ENCODE results near the gene NKAIN2. TPM values are rescaled to one million over a fixed set of nuclear protein-coding genes. Genes with fewer than 3 reads are reported as not detected.

The NKAIN2 gene
- total and polyA plus RNA-seq, 12 donors, result 0.07 to 3.0 (median 0.28) TPM; not detected in 1

DNA sequence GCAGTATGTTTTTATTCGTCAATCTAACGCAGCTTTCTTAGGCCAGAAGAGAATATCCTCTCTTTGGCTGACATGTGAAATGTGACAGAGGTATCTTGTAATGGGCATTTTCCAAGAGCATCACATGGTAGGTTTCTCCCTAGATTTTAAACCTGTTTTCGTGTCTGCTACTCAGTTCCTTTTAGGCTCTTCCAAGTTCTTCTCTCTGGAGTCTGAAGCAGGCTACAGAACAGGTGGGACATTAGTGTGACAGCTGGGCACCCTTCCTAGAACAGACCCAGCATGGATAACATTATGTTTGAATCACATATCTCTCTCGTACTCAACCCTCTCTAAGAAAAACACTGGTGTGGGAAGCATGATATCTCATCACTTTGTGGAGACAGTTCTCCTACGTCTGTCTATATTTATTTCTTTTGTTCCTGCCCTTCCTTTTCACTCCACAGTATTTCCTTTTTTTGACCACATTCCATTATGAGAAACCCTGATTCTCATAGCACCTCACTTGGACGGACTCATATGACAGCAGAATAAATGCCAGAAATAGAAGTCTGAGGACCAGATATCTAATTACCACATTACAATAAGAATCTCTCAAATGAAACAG, 263.4 kb downstream of the NKAIN2 start:
- TF ChIP-seq, protein P1, sequence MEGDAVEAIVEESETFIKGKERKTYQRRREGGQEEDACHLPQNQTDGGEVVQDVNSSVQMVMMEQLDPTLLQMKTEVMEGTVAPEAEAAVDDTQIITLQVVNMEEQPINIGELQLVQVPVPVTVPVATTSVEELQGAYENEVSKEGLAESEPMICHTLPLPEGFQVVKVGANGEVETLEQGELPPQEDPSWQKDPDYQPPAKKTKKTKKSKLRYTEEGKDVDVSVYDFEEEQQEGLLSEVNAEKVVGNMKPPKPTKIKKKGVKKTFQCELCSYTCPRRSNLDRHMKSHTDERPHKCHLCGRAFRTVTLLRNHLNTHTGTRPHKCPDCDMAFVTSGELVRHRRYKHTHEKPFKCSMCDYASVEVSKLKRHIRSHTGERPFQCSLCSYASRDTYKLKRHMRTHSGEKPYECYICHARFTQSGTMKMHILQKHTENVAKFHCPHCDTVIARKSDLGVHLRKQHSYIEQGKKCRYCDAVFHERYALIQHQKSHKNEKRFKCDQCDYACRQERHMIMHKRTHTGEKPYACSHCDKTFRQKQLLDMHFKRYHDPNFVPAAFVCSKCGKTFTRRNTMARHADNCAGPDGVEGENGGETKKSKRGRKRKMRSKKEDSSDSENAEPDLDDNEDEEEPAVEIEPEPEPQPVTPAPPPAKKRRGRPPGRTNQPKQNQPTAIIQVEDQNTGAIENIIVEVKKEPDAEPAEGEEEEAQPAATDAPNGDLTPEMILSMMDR (IDR thresholded peaks at IDR 0.05), result no peak
- DNase-seq (no peak), ATAC-seq (no peak)
- no peaks in the 10 kb centered on the region for H3K4me1 ChIP-seq
- H3K27me3 ChIP-seq, result no peaks in the 10 kb centered on the region
- H3K4me3 ChIP-seq, result no peak overlapping the region
- intact Hi-C loops (cut with DNase I), result no loop called here
- no peak overlapping the region for H3K27ac ChIP-seq
- WGBS, 2 donors, result 26 to 30% methylated on average over 6 of the region's 6 CpGs
- H3K9me3 ChIP-seq, result peaks cover 0 to 12% (median 0%) of the 10 kb centered on the region in 11 donors
- H3K36me3 ChIP-seq, result no peaks in the 10 kb centered on the region

- WGBS, 2 donors, result 65 to 70% methylated on average over 5 of the region's 5 CpGs
- no peak for DNase-seq
- Histone ChIP-seq H3K9me3 (peaks cover 0 to 12% (median 0%) of the 10 kb centered on the region in 11 donors), H3K4me1 (no peaks in the 10 kb centered on the region), H3K36me3 (no peaks in the 10 kb centered on the region), H3K27ac (no peak overlapping the region), H3K27me3 (no peaks in the 10 kb centered on the region), H3K4me3 (no peak overlapping the region)
- intact Hi-C loops (cut with DNase I), result no loop called here
- TF ChIP-seq, protein P1 (IDR thresholded peaks at IDR 0.05), result no peak
- ATAC-seq, result no peak
Observed at GRCh38 chr6:124069230-124069950, 265.7 kb downstream of the NKAIN2 start.

- no peak for DNase-seq
- H3K36me3 ChIP-seq, result no peaks in the 10 kb centered on the region
- no peaks in the 10 kb centered on the region for H3K27me3 ChIP-seq
- no peak overlapping the region for H3K27ac ChIP-seq
- intact Hi-C loops (cut with DNase I), result no loop called here
- TF ChIP-seq, protein P1 (IDR thresholded peaks at IDR 0.05), result no peak
- no peak overlapping the region for H3K4me3 ChIP-seq
- peaks cover 0 to 12% (median 0%) of the 10 kb centered on the region in 11 donors for H3K9me3 ChIP-seq
- ATAC-seq, result no peak
- no peaks in the 10 kb centered on the region for H3K4me1 ChIP-seq
- WGBS, 2 donors, result 55 to 72% methylated on average over 6 of the region's 6 CpGs
Observed at GRCh38 chr6:124073021-124073420, 269.4 kb downstream of the NKAIN2 start.

GRCh38 chr6:124073820-124074587, 270.3 kb downstream of the NKAIN2 start:
- Histone ChIP-seq H3K27ac (no peak overlapping the region), H3K4me1 (no peaks in the 10 kb centered on the region), H3K36me3 (no peaks in the 10 kb centered on the region), H3K9me3 (peaks cover 0 to 12% (median 0%) of the 10 kb centered on the region in 11 donors), H3K27me3 (no peaks in the 10 kb centered on the region), H3K4me3 (no peak overlapping the region)
- TF ChIP-seq, protein P1 (IDR thresholded peaks at IDR 0.05), result no peak
- DNase-seq, result no peak
- intact Hi-C loops (cut with DNase I), result no loop called here
- ATAC-seq, result no peak
- WGBS, 2 donors, result 80 to 81% methylated on average over 6 of the region's 6 CpGs

Data from heart right ventricle (tissue), 16 donors.